SK-MEL-5 (cell line): ENCODE data around the gene CFAP141. TPM values are rescaled to one million over a fixed set of nuclear protein-coding genes. Genes with fewer than 3 reads are reported as not detected.
"Not testable (repeated sequence)": the region's sequence is repeated elsewhere in the genome, so short reads cannot be mapped to it uniquely, and the experiment has no call there.

Experiments
- DNase-seq: peaks from one replicate; pipeline ENCODE4 v3.0.0-alpha.2; 2016; ENCODE audit warnings: low read depth, low spot score
- in situ Hi-C: cut with HindIII; loops from 2 replicates; pipeline ENCODE4 v1.10.0; 2016; ENCODE audit warnings: low sequenced_read_pairs, high pct_unique_total_duplicates, low pct_unique_long_range_greater_than_20kb
- total RNA-seq: library from RNA; depleted of rRNA; stranded (reverse); fragments of >200 nt; shearing (Covaris generic); gene quantifications from 2 replicates; pipeline ENCODE4 v1.2.3, GENCODE V29; 2014

CFAP141 gene
- total RNA-seq, 1 experiment from 2014 or later = not detected

GRCh38 chr1:154219541-154219940 lies 13.4 kb upstream of the CFAP141 start:
- peak; percentile 37 for DNase-seq
- in situ Hi-C loops = no loop called here

- in situ Hi-C loops = no loop called here
- DNase-seq = no peak
These were observed 12.4 kb upstream of the CFAP141 start for GRCh38 chr1:154218545-154218944.

- in situ Hi-C loops = no loop called here
- no peak for DNase-seq
These were observed 7.1 kb upstream of the CFAP141 start for GRCh38 chr1:154213274-154213673.

- in situ Hi-C loops = no loop called here
- no peak for DNase-seq
These were observed 6.0 kb upstream of the CFAP141 start for GRCh38 chr1:154212083-154212482.

GRCh38 chr1:154208677-154209388 lies 2.7 kb upstream of the CFAP141 start:
- no peak for DNase-seq
- in situ Hi-C loops = no loop called here

GRCh38 chr1:154207262-154207661 lies 1.1 kb upstream of the CFAP141 start:
- in situ Hi-C loops = no loop called here
- no peak for DNase-seq

- in situ Hi-C loops = not testable (repeated sequence)
These were observed 355 bp downstream of the CFAP141 start for GRCh38 chr1:154205778-154206177.

GRCh38 chr1:154199563-154199879 lies 6.6 kb downstream of the CFAP141 start:
- in situ Hi-C loops = no loop called here
- peak; percentile 67 for DNase-seq

More at GRCh38 chr1:154205778-154206177, 355 bp downstream of the CFAP141 start:
- DNase-seq = not testable (repeated sequence)

GRCh38 chr1:154198756-154199562 lies 7.2 kb downstream of the CFAP141 start:
- in situ Hi-C loops = no loop called here
- DNase-seq = peak; percentile 90

GRCh38 chr1:154193821-154194220 lies 12.3 kb downstream of the CFAP141 start:
- DNase-seq = peak; percentile 56
- in situ Hi-C loops = no loop called here

- no peak for DNase-seq
- in situ Hi-C loops = no loop called here
These were observed 13.7 kb downstream of the CFAP141 start for GRCh38 chr1:154192476-154192875.

- in situ Hi-C loops = no loop called here
- no peak for DNase-seq
These were observed 14.1 kb downstream of the CFAP141 start, which contains the start of gene TPM3 for GRCh38 chr1:154191990-154192461. Gene TPM3, minus strand, starts transcription at chr1:154192100. Its CDS starts 82 bp downstream, at chr1:154192018.

- no peak for DNase-seq
- in situ Hi-C loops = no loop called here
These were observed 15.6 kb downstream of the CFAP141 start for GRCh38 chr1:154190550-154190949.

GRCh38 chr1:154186852-154187501 lies 19.2 kb downstream of the CFAP141 start:
- in situ Hi-C loops = no loop called here
- no peak for DNase-seq

- peak; percentile 85 for DNase-seq
- in situ Hi-C loops = no loop called here
These were observed 20.0 kb downstream of the CFAP141 start for GRCh38 chr1:154186177-154186576.

GRCh38 chr1:154183046-154183915 lies 22.9 kb downstream of the CFAP141 start:
- in situ Hi-C loops = no loop called here
- DNase-seq = peak; percentile 99

GRCh38 chr1:154182344-154183045 lies 23.6 kb downstream of the CFAP141 start:
- in situ Hi-C loops = no loop called here
- DNase-seq = peak; percentile 68
